ENCODE measurements around the gene LSP1.

Gene LSP1

GRCh38 chr11:1909524-1909923, 56.6 kb downstream of the LSP1 start:
- Histone ChIP-seq H3K27me3 (ENCODE audit: insufficient read depth, low read length, poor library complexity) (no peaks in the 10 kb centered on the region), H3K9ac (ENCODE audit: low read length) (no peak overlapping the region)

GRCh38 chr11:1912289-1912878, 59.5 kb downstream of the LSP1 start:
- no peak overlapping the region for H3K18ac ChIP-seq (ENCODE audit: low read length)
- no peak overlapping the region for H2BK15ac ChIP-seq (replicated peaks; ENCODE audit: low read depth)
- H3K4me1 ChIP-seq (ENCODE audit: control insufficient read depth, low read depth, low read length), result no peaks in the 10 kb centered on the region
- no peaks in the 10 kb centered on the region for H3K79me2 ChIP-seq (ENCODE audit: control insufficient read depth, insufficient read depth, low read length)
- H4K5ac ChIP-seq (ENCODE audit: low read length), result no peak overlapping the region
- no peak overlapping the region for H2BK120ac ChIP-seq (ENCODE audit: low read depth, low read length)
- no peak overlapping the region for H2BK5ac ChIP-seq (ENCODE audit: low read length)
- no peaks in the 10 kb centered on the region for H3K79me1 ChIP-seq (ENCODE audit: low read length)
- H3K4me2 ChIP-seq (ENCODE audit: low read length), result no peak overlapping the region
- H3K27ac ChIP-seq (ENCODE audit: low read depth, low read length), result no peak overlapping the region
- no peaks in the 10 kb centered on the region for H3K36me3 ChIP-seq (ENCODE audit: control insufficient read depth, insufficient read depth, low read length)
- H4K8ac ChIP-seq (ENCODE audit: low read depth, low read length), result no peak overlapping the region
- H3K56ac ChIP-seq (ENCODE audit: low read length), result no peak overlapping the region
- no peak overlapping the region for H3K4ac ChIP-seq (ENCODE audit: low read depth, low read length)
- H3K9ac ChIP-seq (ENCODE audit: low read length), result no peak overlapping the region
- WGBS (ENCODE audit: extremely low coverage, insufficient coverage, low lambda C conversion rate), result no CpG with 5 or more reads among the region's 13 CpGs
- H3K4me3 ChIP-seq (ENCODE audit: low read length), result no peak overlapping the region
- H3K23ac ChIP-seq (ENCODE audit: low read length), result no peak overlapping the region
- H2AK5ac ChIP-seq (ENCODE audit: low read length), result no peak overlapping the region
- no peaks in the 10 kb centered on the region for H3K27me3 ChIP-seq (ENCODE audit: insufficient read depth, low read length, poor library complexity)
- no peak for DNase-seq

More at GRCh38 chr11:1909524-1909923, 56.6 kb downstream of the LSP1 start:
- Histone ChIP-seq H3K79me1 (ENCODE audit: low read length) (no peaks in the 10 kb centered on the region), H2BK120ac (ENCODE audit: low read depth, low read length) (no peak overlapping the region), H3K4me1 (ENCODE audit: control insufficient read depth, low read depth, low read length) (no peaks in the 10 kb centered on the region), H3K79me2 (ENCODE audit: control insufficient read depth, insufficient read depth, low read length) (no peaks in the 10 kb centered on the region), H4K5ac (ENCODE audit: low read length) (no peak overlapping the region), H3K4me2 (ENCODE audit: low read length) (no peak overlapping the region), H2AK5ac (ENCODE audit: low read length) (no peak overlapping the region), H2BK5ac (ENCODE audit: low read length) (no peak overlapping the region), H3K27ac (ENCODE audit: low read depth, low read length) (no peak overlapping the region), H3K18ac (ENCODE audit: low read length) (no peak overlapping the region), H3K56ac (ENCODE audit: low read length) (no peak overlapping the region), H3K23ac (ENCODE audit: low read length) (no peak overlapping the region), H3K4ac (ENCODE audit: low read depth, low read length) (no peak overlapping the region), H3K4me3 (ENCODE audit: low read length) (no peak overlapping the region), H2BK15ac (replicated peaks; ENCODE audit: low read depth) (no peak overlapping the region), H3K36me3 (ENCODE audit: control insufficient read depth, insufficient read depth, low read length) (no peaks in the 10 kb centered on the region), H4K8ac (ENCODE audit: low read depth, low read length) (no peak overlapping the region)
- no CpG with 5 or more reads among the region's 7 CpGs for WGBS (ENCODE audit: extremely low coverage, insufficient coverage, low lambda C conversion rate)
- no peak for DNase-seq

- no peak overlapping the region for H3K4me3 ChIP-seq (ENCODE audit: low read length)
- H2AK5ac ChIP-seq (ENCODE audit: low read length), result no peak overlapping the region
- no peaks in the 10 kb centered on the region for H3K79me1 ChIP-seq (ENCODE audit: low read length)
- no peak overlapping the region for H2BK15ac ChIP-seq (replicated peaks; ENCODE audit: low read depth)
- H3K4me2 ChIP-seq (ENCODE audit: low read length), result no peak overlapping the region
- H3K18ac ChIP-seq (ENCODE audit: low read length), result no peak overlapping the region
- DNase-seq, result no peak
- no peak overlapping the region for H3K27ac ChIP-seq (ENCODE audit: low read depth, low read length)
- WGBS (ENCODE audit: extremely low coverage, insufficient coverage, low lambda C conversion rate), result no CpG with 5 or more reads among the region's 31 CpGs
- H3K27me3 ChIP-seq (ENCODE audit: insufficient read depth, low read length, poor library complexity), result no peaks in the 10 kb centered on the region
- H3K56ac ChIP-seq (ENCODE audit: low read length), result no peak overlapping the region
- H3K36me3 ChIP-seq (ENCODE audit: control insufficient read depth, insufficient read depth, low read length), result no peaks in the 10 kb centered on the region
- no peak overlapping the region for H2BK120ac ChIP-seq (ENCODE audit: low read depth, low read length)
- no peaks in the 10 kb centered on the region for H3K79me2 ChIP-seq (ENCODE audit: control insufficient read depth, insufficient read depth, low read length)
- no peak overlapping the region for H3K9ac ChIP-seq (ENCODE audit: low read length)
- no peaks in the 10 kb centered on the region for H3K4me1 ChIP-seq (ENCODE audit: control insufficient read depth, low read depth, low read length)
- no peak overlapping the region for H3K4ac ChIP-seq (ENCODE audit: low read depth, low read length)
- H3K23ac ChIP-seq (ENCODE audit: low read length), result no peak overlapping the region
- H4K5ac ChIP-seq (ENCODE audit: low read length), result no peak overlapping the region
- no peak overlapping the region for H2BK5ac ChIP-seq (ENCODE audit: low read length)
- no peak overlapping the region for H4K8ac ChIP-seq (ENCODE audit: low read depth, low read length)
Measured at GRCh38 chr11:1913271-1914060, 60.6 kb downstream of the LSP1 start.

- 100% methylated on average over 1 of the region's 2 CpGs for WGBS (ENCODE audit: extremely low coverage, insufficient coverage, low lambda C conversion rate)
- no peak overlapping the region for H3K23ac ChIP-seq (ENCODE audit: low read length)
- no peak overlapping the region for H2BK120ac ChIP-seq (ENCODE audit: low read depth, low read length)
Measured at GRCh38 chr11:1915795-1916131, 62.9 kb downstream of the LSP1 start.

GRCh38 chr11:1916132-1916985, 63.5 kb downstream of the LSP1 start:
- Histone ChIP-seq H3K36me3 (ENCODE audit: control insufficient read depth, insufficient read depth, low read length) (no peaks in the 10 kb centered on the region), H3K27me3 (ENCODE audit: insufficient read depth, low read length, poor library complexity) (no peaks in the 10 kb centered on the region), H3K4me1 (ENCODE audit: control insufficient read depth, low read depth, low read length) (no peaks in the 10 kb centered on the region), H4K8ac (ENCODE audit: low read depth, low read length) (no peak overlapping the region), H3K9ac (ENCODE audit: low read length) (no peak overlapping the region), H4K5ac (ENCODE audit: low read length) (no peak overlapping the region), H2AK5ac (ENCODE audit: low read length) (no peak overlapping the region), H2BK5ac (ENCODE audit: low read length) (no peak overlapping the region), H3K4ac (ENCODE audit: low read depth, low read length) (no peak overlapping the region), H2BK15ac (replicated peaks; ENCODE audit: low read depth) (no peak overlapping the region), H3K27ac (ENCODE audit: low read depth, low read length) (no peak overlapping the region), H3K56ac (ENCODE audit: low read length) (no peak overlapping the region), H3K79me2 (ENCODE audit: control insufficient read depth, insufficient read depth, low read length) (no peaks in the 10 kb centered on the region), H3K79me1 (ENCODE audit: low read length) (no peaks in the 10 kb centered on the region), H3K18ac (ENCODE audit: low read length) (no peak overlapping the region), H3K4me2 (ENCODE audit: low read length) (no peak overlapping the region), H3K4me3 (ENCODE audit: low read length) (no peak overlapping the region), H3K23ac (ENCODE audit: low read length) (no peak overlapping the region), H2BK120ac (ENCODE audit: low read depth, low read length) (no peak overlapping the region)
- no peak for DNase-seq
- no CpG with 5 or more reads among the region's 14 CpGs for WGBS (ENCODE audit: extremely low coverage, insufficient coverage, low lambda C conversion rate)

More at GRCh38 chr11:1915795-1916131, 62.9 kb downstream of the LSP1 start:
- Histone ChIP-seq H3K9ac (ENCODE audit: low read length) (no peak overlapping the region), H3K79me2 (ENCODE audit: control insufficient read depth, insufficient read depth, low read length) (no peaks in the 10 kb centered on the region), H3K79me1 (ENCODE audit: low read length) (no peaks in the 10 kb centered on the region), H3K18ac (ENCODE audit: low read length) (no peak overlapping the region), H3K27me3 (ENCODE audit: insufficient read depth, low read length, poor library complexity) (no peaks in the 10 kb centered on the region), H4K8ac (ENCODE audit: low read depth, low read length) (no peak overlapping the region), H3K27ac (ENCODE audit: low read depth, low read length) (no peak overlapping the region), H3K4me1 (ENCODE audit: control insufficient read depth, low read depth, low read length) (no peaks in the 10 kb centered on the region), H3K4me3 (ENCODE audit: low read length) (no peak overlapping the region), H3K36me3 (ENCODE audit: control insufficient read depth, insufficient read depth, low read length) (no peaks in the 10 kb centered on the region), H3K4ac (ENCODE audit: low read depth, low read length) (no peak overlapping the region), H2BK5ac (ENCODE audit: low read length) (no peak overlapping the region), H3K4me2 (ENCODE audit: low read length) (no peak overlapping the region), H4K5ac (ENCODE audit: low read length) (no peak overlapping the region), H2BK15ac (replicated peaks; ENCODE audit: low read depth) (no peak overlapping the region), H2AK5ac (ENCODE audit: low read length) (no peak overlapping the region), H3K56ac (ENCODE audit: low read length) (no peak overlapping the region)
- DNase-seq, result no peak

Measured in mesendoderm (in vitro differentiated cells).